MM.1S (cell line): ENCODE results near the gene ZNF521.

ENCODE experiments used
- DNase-seq: peaks from one replicate; pipeline ENCODE4 v3.0.0-alpha.2; 2015
- H2AFZ ChIP-seq: fragments of 300-600 bp; sonication (generic); 2 replicates; pipeline ENCODE4 v1.6.0; 2016; ENCODE audit warnings: antibody characterized with exemption, low read length
- H3F3A ChIP-seq: fragments of 300-600 bp; sonication (generic); 2 replicates; pipeline ENCODE4 v1.6.1; 2016; ENCODE audit warnings: mild to moderate bottlenecking, antibody characterized with exemption, low read length, moderate library complexity, mixed read lengths; ENCODE audit not compliant: insufficient read depth
- H3K27ac ChIP-seq: fragments of 300-600 bp; sonication (generic); 2 replicates; pipeline ENCODE4 v1.5.1; 2016; ENCODE audit warnings: mild to moderate bottlenecking, low read length
- H3K27me3 ChIP-seq: fragments of 300-600 bp; sonication (generic); replicated peaks from 2 replicates; pipeline ENCODE4 v1.6.0; 2016; ENCODE audit warnings: low read length; ENCODE audit not compliant: insufficient read depth
- H3K36me3 ChIP-seq: fragments of 300-600 bp; sonication (generic); replicated peaks from 2 replicates; pipeline ENCODE4 v1.6.1; 2016; ENCODE audit warnings: mild to moderate bottlenecking, low read length, mixed read lengths; ENCODE audit not compliant: insufficient read depth
- H3K4me1 ChIP-seq: fragments of 300-600 bp; sonication (generic); 2 replicates; pipeline ENCODE4 v1.6.1; 2016; ENCODE audit warnings: low read length, mixed read lengths
- H3K4me2 ChIP-seq: fragments of 300-600 bp; sonication (generic); 2 replicates; pipeline ENCODE4 v1.6.0; 2016; ENCODE audit warnings: low read depth, low read length
- H3K4me3 ChIP-seq: fragments of 300-600 bp; sonication (generic); 2 replicates; pipeline ENCODE4 v1.5.1; 2016; ENCODE audit warnings: low read length, mixed read lengths
- H3K79me2 ChIP-seq: fragments of 300-600 bp; sonication (generic); 2 replicates; pipeline ENCODE4 v1.6.1; 2016; ENCODE audit warnings: mixed run types, low read length, mixed read lengths
- H3K9ac ChIP-seq: fragments of 300-600 bp; sonication (generic); 2 replicates; pipeline ENCODE4 v1.6.1; 2016; ENCODE audit warnings: low read length, mixed read lengths
- H3K9me2 ChIP-seq: fragments of 300-600 bp; sonication (generic); replicated peaks from 2 replicates; pipeline ENCODE4 v1.6.1; 2016; ENCODE audit warnings: mild to moderate bottlenecking, low read length, mixed read lengths; ENCODE audit not compliant: insufficient read depth
- H3K9me3 ChIP-seq: fragments of 300-600 bp; sonication (generic); replicated peaks from 2 replicates; pipeline ENCODE4 v1.6.1; 2016; ENCODE audit warnings: mild to moderate bottlenecking, low read length, mixed read lengths; ENCODE audit not compliant: insufficient read depth
- H4K20me1 ChIP-seq: fragments of 300-600 bp; sonication (generic); 2 replicates; pipeline ENCODE4 v1.6.1; 2016; ENCODE audit warnings: mild to moderate bottlenecking, low read length, moderate library complexity, mixed read lengths; ENCODE audit not compliant: insufficient read depth
- CTCF ChIP-seq: fragments of 300-600 bp; sonication (generic); IDR thresholded peaks from 2 replicates; pipeline ENCODE4 v1.5.1; 2016; ENCODE audit warnings: antibody characterized with exemption, low read length, mixed read lengths
- EZH2 ChIP-seq: fragments of 300-600 bp; sonication (generic); optimal IDR thresholded peaks from 2 replicates; pipeline ENCODE3; 2017; ENCODE audit warnings: low read depth, mild to moderate bottlenecking, antibody characterized with exemption, low read length, mixed read lengths
- EZH2phosphoT487 ChIP-seq: fragments of 300-600 bp; sonication (generic); IDR thresholded peaks from 2 replicates; pipeline ENCODE4 v1.6.1; 2018; ENCODE audit warnings: antibody characterized with exemption, low read length

Gene ZNF521

GRCh38 chr18:25289001-25289631, 62.9 kb downstream of the ZNF521 start:
- Histone ChIP-seq H3K36me3 (no peaks in the 10 kb centered on the region), H3K9ac (no peak overlapping the region), H3F3A (no peaks in the 10 kb centered on the region), H3K27me3 (no peaks in the 10 kb centered on the region), H3K9me3 (no peaks in the 10 kb centered on the region), H4K20me1 (no peaks in the 10 kb centered on the region), H3K4me3 (no peak overlapping the region), H3K4me2 (no peak overlapping the region), H3K9me2 (no peaks in the 10 kb centered on the region), H3K27ac (no peak overlapping the region), H3K79me2 (peaks cover 30% of the 10 kb centered on the region), H2AFZ (no peak overlapping the region), H3K4me1 (0 out of 2 replicates have a peak, but pooled peaks cover 6% of the 10 kb centered on the region)
- no peak for DNase-seq
- TF ChIP-seq EZH2phosphoT487 (no peak), EZH2 (no peak), CTCF (no peak)

GRCh38 chr18:25288340-25288938, 63.5 kb downstream of the ZNF521 start:
- Histone ChIP-seq H4K20me1 (no peaks in the 10 kb centered on the region), H3K9me2 (no peaks in the 10 kb centered on the region), H3K9me3 (no peaks in the 10 kb centered on the region), H3K27ac (no peak overlapping the region), H3K36me3 (no peaks in the 10 kb centered on the region), H3K4me2 (no peak overlapping the region), H3K4me3 (no peak overlapping the region), H2AFZ (no peak overlapping the region), H3F3A (no peaks in the 10 kb centered on the region), H3K79me2 (peaks cover 36% of the 10 kb centered on the region), H3K9ac (no peak overlapping the region), H3K4me1 (0 out of 2 replicates have a peak, but pooled peaks cover 6% of the 10 kb centered on the region), H3K27me3 (no peaks in the 10 kb centered on the region)
- TF ChIP-seq EZH2: no peak
- TF ChIP-seq CTCF: no peak
- TF ChIP-seq EZH2phosphoT487: no peak
- no peak for DNase-seq

- peaks cover 42% of the 10 kb centered on the region for H3K79me2 ChIP-seq
- H2AFZ ChIP-seq: no peak overlapping the region
- H3F3A ChIP-seq: no peaks in the 10 kb centered on the region
- H3K9me2 ChIP-seq: no peaks in the 10 kb centered on the region
- no peaks in the 10 kb centered on the region for H3K36me3 ChIP-seq
- no peak overlapping the region for H3K4me3 ChIP-seq
- no peaks in the 10 kb centered on the region for H3K27me3 ChIP-seq
- H4K20me1 ChIP-seq: no peaks in the 10 kb centered on the region; the same call in 1 of the 2 replicates
- H3K9ac ChIP-seq: no peak overlapping the region
- TF ChIP-seq EZH2 (no peak), CTCF (no peak), EZH2phosphoT487 (no peak)
- no peak for DNase-seq
- no peak overlapping the region for H3K27ac ChIP-seq
- H3K4me1 ChIP-seq: 0 out of 2 replicates have a peak, but pooled peaks cover 6% of the 10 kb centered on the region
- no peaks in the 10 kb centered on the region for H3K9me3 ChIP-seq
- H3K4me2 ChIP-seq: no peak overlapping the region
These were observed 64.9 kb downstream of the ZNF521 start for GRCh38 chr18:25287106-25287505.
